Neural progenitor cell (in vitro differentiated cells): ENCODE results near the gene CFAP53.

ENCODE experiments used
- EZH2 ChIP-seq: fragments of 200-600 bp; sonication (generic); IDR thresholded peaks from 2 replicates; pipeline ENCODE4 v1.6.1; 2017; ENCODE audit warnings: antibody characterized with exemption, mild to moderate bottlenecking, moderate library complexity
- EZH2phosphoT487 ChIP-seq: fragments of 200-600 bp; sonication (generic); IDR thresholded peaks from 2 replicates; pipeline ENCODE4 v1.6.1; 2017; ENCODE audit warnings: antibody characterized with exemption
- TF ChIP-seq, protein P1 (sequence below): fragments of 200-600 bp; sonication (generic); IDR thresholded peaks from 2 replicates; pipeline ENCODE4 v1.5.1; 2017; ENCODE audit warnings: antibody characterized with exemption, mild to moderate bottlenecking

DNA sequence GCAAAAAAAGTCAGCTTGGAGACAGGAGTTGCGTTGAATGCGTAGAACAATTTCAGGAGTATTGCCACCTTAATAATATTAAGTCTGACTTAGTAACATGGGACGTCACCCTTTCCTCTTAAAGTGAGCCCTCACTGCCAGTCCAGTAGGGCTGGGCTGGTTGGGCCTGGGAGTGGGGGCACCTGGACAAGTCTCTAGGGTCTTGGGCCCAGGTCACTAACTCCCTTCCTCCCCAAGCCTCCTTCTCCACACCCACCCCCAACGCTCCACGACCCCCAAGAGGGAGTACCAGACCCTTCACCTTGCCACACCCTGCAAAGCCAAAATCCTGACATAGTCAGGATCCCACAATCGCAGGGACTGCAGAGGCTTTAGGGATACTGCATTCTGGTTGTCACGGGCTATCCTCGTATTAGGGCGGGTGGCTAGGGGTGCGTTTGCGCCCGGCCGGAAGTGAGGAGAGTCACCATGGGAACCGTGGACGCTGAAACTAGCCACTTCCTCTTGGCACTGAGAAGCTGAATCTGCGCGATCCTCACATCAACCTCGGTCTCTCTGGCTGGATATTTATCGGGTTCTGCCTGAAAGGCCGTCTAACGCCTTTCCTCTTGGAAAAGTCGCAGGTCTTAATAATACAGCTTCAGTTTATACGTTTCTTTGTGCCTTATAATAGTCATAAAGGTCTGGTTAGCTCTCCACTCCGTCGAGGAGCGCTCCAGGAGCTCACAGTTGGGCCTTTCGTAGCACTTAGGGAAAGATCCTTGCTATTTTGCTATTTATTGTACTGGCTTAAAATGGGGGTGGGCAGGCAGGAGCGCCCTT is 31.5 kb upstream of the CFAP53 start:
- TF ChIP-seq EZH2: no peak
- TF ChIP-seq, protein P1, sequence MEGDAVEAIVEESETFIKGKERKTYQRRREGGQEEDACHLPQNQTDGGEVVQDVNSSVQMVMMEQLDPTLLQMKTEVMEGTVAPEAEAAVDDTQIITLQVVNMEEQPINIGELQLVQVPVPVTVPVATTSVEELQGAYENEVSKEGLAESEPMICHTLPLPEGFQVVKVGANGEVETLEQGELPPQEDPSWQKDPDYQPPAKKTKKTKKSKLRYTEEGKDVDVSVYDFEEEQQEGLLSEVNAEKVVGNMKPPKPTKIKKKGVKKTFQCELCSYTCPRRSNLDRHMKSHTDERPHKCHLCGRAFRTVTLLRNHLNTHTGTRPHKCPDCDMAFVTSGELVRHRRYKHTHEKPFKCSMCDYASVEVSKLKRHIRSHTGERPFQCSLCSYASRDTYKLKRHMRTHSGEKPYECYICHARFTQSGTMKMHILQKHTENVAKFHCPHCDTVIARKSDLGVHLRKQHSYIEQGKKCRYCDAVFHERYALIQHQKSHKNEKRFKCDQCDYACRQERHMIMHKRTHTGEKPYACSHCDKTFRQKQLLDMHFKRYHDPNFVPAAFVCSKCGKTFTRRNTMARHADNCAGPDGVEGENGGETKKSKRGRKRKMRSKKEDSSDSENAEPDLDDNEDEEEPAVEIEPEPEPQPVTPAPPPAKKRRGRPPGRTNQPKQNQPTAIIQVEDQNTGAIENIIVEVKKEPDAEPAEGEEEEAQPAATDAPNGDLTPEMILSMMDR: no peak
- no peak for TF ChIP-seq EZH2phosphoT487
